Limb (tissue), 2 donors: ENCODE measurements around the gene POGLUT2.

Experiments
- DNase-seq, 2 donors: peaks; one replicate each; pipeline ENCODE4 v3.0.0-alpha.2; 2016; ENCODE audit errors: extremely low spot score in 2 of 2

POGLUT2 gene

DNA sequence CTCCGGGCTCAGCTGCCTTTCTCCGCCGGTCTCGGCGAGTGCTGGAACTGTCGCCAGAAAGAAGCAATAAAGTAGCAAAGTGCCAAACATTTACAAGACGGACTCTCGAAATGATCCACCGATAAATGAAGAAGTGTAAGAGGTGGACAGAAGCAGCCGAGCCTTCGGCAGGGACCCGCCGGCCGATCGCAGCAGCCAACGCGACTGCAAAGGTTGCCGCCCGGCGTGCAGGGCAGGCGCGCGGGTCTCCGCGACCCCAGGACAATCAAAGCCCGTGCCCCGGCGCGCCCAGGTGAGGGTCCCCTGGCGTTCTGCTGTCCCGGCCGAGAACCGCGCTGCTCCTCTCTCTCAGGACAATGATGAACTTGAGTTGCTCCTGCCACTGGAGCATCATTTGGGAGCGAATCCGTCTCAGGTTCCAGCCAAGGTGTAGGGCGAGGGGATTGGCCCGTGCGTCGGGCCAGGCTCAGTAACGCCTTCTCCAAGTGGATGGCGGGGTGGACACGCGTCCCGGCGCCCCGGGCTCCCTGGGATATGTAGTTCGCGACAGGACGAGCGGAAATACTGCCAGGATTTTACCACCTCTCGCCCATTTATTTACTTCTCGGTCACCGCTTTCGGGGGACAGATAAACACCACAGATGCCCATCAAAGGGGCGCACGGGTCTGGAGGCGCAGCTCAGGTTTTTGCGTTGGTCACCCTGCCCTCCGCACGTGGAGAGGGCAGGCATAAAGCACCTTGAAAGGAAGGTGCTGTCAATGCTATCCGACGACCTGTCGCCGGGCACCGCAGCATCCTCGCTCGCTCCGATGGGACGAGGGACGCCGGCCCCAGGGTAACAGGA is at the start of gene POGLUT2, which contains the start of gene BIVM:
POGLUT2 (minus strand) TSS at position 396 of the 845 bp plus-strand sequence; CDS start at position 90, 306 bp downstream.
BIVM (plus strand) TSS at position 539 of the 845 bp plus-strand sequence. CDS start 8,149 bp downstream, outside the sequence.
- peak; percentile 92 to 94 for DNase-seq

DNA sequence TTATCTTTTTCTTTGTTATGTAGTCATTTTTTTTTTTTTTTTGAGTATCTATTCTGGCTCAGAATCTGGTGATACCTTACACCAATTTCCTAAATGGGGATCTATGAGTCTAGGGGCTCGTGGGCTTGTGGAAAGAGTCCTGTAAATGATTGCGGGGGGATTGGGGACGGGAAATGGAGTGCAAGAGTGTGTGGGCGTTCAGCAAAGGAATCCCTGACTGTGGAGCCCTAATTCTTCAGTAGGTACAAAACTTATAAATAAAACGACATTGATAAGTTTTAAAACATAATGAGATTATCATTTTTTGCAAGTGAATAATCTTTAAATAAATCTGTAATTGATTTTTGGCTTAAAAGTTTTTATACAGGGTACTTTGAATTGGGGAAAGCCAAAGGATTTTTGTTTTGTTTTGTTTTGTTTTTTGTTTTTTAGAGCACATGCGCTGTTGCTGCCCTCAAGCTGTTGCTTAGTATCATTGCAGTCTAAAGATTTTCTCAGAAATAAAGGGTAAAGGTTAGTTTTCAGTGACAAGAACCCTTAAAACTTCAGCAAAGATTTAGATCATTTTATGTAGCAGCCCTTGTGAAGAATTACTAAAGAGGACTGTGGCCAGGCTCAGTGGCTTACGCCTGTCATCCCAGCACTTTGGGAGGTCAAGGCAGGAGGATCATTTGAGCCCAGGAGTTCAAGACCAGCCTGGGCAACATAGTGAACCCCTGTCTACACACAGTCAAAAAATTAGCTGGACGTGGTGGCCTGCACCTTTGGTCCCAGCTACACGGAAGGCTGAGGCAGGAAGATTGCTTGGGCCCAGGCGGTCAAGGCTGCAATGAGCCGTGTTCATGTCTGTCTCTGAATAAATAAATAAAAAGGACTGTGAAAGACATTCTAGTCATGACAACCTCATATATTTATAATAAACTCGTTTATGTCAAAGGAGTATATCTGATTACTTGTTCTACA is 48.8 kb upstream of the POGLUT2 start:
- DNase-seq: peak in 1 of 2 donors; percentile 60

DNA sequence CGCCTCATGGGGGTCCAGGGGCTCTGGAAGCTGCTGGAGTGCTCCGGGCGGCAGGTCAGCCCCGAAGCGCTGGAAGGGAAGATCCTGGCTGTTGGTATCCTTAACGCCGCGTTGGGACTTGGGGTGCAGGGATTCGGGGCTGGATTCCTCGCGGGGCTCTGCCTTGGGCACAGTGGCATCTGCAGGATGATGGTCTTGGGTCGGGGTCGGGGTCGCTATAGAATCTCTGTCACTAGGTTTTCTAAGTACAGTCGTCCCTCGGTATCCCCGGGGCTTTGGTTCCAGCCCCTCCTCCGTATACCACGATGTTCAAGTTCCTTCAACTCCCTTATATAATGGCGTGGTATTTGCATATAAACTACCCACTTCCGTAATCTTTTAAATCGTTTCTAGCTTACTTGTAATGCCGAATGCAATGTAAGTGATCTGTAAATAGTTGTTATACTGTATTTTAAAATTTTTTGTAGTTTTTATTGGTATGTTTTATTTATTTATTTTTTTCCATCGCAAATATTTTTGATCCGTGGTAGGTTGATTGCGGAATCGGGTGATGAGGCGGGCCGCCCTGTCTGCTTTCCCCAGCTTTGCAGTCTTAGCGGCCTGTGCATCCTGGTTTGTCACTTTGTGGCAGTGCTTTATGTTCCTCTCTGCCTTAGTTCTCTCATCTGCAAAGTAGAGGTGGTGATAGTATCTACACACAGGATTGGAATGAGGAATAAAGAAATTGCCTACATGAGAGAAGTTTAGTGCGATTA is 47.7 kb upstream of the POGLUT2 start:
- DNase-seq: peak in 1 of 2 donors; percentile 32

DNA sequence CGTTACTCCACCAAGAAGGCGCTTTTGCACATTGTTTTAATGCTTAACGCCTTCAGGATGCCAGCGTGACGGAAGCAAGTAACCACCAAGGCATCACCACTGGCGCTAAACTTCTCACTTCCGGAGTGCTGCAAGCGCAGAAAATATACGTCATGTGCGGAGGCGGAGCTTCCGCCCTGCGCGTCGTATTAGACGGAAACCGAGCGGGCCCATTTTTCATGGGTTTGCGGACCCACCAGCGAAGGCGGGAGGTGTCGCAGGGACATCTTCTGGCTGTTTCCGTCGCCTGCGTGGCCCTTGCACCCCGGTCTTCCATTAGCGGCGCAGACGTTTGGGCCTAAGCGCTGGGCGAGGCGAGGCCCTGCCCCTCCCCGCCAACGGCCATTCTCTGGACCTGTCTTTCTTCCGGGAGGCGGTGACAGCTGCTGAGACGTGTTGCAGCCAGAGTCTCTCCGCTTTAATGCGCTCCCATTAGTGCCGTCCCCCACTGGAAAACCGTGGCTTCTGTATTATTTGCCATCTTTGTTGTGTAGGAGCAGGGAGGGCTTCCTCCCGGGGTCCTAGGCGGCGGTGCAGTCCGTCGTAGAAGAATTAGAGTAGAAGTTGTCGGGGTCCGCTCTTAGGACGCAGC is 47.0 kb upstream of the POGLUT2 start, which contains the start of gene ERCC5:
ERCC5 (plus strand) TSS at position 403 of the 631 bp plus-strand sequence. CDS start 235 bp downstream, outside the sequence.
- DNase-seq: peak; percentile 91 to 96

DNA sequence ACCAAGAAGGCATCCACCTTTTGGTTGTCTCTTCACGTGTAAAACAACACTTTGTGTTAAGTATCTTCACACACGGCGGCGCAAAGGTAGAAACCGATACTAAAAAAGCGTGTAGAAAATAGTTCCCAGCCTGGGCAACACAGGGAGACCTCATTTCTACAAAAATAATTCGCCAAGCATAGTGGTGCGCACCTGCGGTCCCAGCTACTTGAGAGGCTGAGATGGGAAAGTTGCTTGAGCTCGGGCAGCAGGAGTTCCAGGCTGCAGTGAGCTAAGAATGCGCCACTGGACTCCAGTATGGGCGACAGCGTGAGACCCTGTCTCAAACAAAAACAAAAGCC is 46.5 kb upstream of the POGLUT2 start:
- DNase-seq: no peak

DNA sequence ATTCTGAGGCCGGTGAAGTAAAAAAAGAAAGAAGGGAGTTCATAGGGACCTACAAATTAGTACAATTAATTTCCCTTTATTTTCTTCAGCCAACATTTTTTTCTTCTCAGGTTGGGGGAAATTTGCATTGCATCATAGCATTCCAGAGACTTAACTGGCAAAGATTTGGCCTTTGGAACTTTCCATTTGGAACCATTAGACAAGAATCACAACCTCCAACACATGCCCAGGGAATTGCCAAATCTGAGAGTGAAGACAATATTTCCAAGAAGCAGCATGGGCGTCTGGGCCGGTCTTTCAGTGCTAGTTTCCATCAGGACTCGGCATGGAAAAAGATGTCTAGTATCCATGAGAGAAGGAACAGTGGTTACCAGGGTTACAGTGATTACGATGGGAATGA is 40.7 kb upstream of the POGLUT2 start:
- no peak for DNase-seq

DNA sequence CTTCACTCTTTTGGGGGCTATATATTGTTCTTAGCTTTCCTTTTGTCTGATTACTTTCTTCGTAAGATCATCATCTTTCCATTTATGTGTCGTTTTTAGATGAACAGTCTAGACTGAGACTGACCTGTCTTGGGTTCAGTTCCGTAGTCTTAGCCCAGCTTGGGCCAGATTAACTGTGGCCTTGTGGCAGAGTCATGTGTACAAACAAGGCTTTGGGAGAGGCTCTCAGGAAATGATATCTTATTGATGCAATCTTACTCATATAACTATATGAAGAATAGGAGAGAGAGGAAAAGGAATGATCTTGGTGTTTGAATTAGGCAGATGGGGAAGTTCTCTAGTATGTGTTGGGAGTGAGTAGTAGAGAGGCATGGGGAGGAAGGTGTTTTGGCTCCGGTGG is 40.2 kb upstream of the POGLUT2 start:
- DNase-seq: no peak

DNA sequence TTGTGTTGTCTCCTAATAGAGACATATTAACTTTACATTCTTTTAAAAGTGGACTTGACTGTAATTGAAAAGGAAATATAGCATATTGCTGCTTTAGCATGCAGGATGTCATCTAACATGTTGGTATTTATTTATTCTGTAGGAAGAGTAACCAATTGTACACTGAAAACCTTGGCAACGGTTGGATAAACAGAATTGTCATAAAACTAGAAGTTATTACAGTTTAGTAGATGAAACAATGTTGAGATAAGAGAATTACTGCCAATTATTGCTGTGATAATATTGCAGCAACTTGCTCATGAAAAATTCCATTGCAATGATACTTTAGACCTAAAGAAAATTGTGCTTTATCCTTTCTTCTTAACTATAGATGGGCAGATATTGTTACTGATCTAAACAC is 39.5 kb upstream of the POGLUT2 start:
- DNase-seq: no peak

DNA sequence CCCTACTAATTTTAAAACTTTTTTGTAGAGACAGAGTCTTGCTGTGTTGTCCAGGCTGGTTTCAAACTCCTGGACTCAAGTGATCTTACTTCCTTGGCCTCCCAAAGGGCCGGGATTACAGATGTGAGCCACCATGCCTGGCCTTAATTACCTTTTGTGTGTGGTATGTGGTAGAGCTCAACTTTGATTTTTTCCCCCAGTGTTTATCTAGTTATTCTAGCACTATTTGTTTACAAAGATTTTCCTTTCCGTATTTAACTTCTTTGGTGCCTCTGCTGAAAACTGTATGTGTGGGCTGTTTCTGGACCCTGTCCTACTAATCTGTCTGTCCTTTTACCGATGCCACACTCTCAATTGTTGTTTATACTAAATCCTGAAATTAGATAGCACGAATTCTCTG is 37.7 kb upstream of the POGLUT2 start:
- DNase-seq: no peak

DNA sequence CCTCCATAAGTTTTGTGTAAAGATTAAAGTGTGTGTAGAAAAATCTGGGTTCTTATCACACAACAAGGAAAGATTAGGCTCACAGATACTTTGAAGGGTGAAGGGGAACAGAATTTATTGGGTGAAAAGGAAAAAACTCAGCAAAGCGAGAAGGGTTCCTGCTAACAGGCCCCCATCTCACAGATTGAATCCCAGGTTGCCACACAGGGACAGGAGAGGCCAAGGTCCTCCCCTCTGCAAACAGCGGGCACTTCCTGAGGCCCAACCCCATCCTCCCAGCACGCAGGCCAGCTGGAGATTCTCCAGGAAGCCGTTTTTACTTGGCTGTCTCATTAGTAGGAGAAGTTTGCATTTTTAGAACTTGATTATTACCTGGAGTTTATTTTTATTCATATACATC is 31.9 kb upstream of the POGLUT2 start:
- no peak for DNase-seq

DNA sequence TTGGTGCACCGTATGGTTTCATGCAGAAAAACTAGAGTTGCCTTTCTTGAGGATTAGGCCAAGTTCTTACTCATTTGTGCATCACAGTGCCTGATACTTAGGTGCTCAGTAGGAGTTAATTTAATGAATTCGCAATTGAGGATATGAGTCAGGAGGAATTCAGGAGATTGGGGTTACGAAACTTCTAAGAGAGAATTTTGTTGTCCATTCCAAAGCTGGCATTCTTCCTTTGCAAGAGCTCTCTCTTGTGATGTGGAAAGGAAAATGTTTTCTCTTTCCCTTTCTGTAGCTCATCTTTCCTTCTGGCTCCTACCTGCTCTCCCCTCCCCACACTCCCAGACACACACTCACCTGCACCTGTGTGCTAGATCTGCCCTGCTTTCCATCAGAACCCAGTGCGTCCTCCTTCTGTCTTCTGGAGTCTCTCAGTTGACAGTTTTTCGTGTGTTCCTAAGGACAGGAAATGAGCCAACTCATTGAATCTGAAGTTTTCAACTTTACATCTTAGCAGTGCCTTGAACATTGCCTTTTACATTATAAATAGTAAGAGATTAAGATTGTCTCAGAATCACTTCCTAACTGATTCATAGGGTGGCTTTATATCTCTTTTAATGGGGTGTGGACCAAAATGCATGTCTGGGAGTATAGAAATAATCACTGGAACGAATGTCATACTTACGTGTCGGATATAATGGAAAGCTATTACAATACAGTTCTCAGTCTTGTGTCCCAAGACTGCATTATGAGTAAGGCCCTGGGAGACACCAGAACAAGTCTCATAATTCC is 27.3 kb upstream of the POGLUT2 start:
- no peak for DNase-seq

DNA sequence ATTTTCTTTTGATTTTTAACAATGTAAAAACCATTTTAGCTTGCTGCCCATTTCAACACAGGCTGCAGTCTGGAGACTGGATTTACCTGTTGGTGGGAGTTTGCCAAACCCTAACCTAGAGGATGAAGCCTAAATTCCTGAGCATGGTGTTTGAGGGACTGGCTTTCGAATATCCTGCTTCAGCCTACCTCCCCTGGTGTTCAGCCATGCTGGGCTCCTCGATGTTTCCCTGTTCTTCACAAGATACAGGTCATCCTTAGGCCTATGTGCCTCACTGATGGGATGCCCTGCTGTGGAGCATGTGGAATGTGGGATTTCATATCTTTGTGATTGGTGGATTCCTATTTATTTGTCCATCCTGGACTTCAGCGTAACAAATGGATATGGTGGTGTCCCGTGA is 26.6 kb upstream of the POGLUT2 start:
- no peak for DNase-seq

DNA sequence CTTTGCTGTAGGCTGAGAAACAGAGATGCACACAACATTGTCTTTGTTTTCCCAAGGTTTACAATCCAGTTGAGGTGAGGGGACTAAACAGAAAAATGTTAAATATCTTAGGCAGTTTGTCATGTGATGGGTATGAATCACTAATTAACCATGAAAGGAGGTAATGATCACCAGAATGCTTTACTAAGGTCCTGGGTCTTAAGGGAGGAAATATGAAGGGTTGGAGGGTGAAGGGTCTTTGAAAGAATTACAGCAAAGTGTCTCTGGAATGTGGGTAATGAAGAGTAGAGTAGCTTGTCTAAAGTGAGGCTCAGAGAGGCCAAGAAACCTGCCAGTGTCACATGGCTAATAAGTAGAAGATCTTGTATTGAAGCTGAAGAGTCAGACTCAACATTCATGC is 19.1 kb upstream of the POGLUT2 start:
- DNase-seq: no peak

DNA sequence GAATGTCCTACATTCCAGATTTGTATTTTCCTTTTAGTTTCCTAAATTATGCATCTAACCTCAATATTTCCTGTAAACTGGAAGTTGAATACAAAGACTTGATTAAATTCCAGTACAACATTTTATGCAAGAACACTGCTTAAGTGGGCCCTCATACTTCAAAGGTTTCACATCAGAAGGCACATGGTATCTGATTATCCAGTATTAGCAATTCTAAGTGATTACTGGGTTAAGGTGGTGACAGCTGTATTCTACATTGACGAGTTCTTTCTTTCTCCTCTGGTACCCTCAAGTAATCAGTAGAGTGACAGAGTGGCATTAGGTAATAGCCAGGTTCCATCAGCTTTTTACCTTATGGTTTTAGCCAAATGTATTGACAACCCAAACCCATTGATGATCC is 18.5 kb upstream of the POGLUT2 start:
- no peak for DNase-seq

DNA sequence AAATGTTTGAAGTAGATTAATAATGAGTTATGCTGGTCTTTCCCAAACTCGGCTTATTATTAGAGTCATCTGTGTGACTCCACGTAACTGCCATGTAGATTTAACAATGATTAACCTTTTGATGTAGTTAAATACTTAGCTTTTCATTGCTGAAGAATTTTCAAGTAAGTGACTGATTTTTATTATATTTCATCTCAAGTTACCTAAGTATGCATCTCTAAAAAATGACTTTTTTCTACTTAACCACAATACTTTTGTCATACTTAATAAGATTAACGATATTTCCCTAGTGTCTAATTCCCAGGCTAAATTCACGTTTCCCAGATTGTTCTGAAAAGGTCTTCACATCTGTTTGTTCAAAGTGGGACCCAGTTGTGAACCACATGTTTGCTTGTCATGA is 17.9 kb upstream of the POGLUT2 start:
- no peak for DNase-seq

DNA sequence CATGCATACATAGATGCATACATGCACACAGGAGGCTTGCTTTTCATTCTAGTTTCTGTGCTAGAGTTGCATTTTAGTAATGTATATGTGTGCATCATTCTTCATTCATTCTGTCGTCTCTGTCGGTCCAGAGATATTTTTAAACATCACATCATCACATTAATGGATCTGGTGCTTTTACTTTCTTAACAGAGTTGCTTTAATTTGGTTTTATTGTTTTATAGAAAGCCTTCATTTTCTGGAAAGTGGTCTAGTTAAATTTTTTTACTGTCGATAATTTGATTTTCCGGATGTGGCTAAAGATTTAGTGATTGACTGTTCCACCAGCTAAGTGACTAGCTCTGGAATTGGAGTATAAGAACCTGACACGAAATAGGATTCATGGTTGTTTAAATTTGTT is 17.0 kb upstream of the POGLUT2 start:
- no peak for DNase-seq

DNA sequence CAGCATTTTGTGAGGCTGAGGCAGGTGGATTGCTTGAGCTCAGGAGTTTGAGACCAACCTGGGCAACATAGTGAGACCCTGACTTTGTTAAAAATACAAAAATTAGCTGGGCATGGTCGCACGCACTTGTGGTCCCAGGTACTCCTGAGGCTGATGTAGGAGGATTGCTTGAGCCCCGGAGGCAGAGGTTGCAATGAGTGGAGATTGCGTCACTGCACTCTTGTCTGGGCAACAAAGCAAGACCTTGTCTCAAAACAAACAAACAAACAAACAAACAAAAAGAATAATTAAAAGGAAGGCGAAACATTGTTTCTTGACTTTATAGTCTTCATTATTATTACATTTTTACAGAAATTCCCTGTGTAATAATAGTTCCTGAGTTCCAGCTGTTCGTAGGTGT is 16.0 kb upstream of the POGLUT2 start:
- DNase-seq: no peak

DNA sequence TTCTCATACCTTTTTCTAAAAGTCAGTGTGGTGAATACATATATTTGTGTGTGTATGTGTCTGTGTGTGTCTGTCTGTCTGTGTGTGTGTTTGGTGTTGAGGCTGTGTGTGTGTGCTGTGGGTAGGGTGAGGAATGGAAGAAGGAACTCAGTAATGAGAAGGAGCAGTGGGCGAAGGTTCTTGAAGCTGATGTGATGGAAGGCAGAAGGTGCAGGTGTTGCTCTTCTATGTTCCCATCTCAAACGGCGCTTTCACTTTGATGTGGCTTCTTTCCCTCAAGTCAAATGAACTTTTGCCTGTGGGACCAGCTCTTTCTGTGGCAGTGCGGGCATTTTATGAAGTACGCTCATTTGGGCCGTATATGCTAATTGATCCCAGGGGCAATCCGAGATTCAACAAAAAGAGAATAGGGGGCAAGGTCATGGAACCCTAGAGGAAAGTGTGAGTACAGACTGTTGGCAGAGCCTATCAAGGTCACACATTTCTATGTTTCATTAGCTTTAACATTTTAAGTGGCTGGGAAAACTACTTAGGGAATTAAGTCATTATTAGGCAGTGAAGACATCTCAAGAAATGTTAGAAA is 15.3 kb upstream of the POGLUT2 start:
- DNase-seq: no peak

DNA sequence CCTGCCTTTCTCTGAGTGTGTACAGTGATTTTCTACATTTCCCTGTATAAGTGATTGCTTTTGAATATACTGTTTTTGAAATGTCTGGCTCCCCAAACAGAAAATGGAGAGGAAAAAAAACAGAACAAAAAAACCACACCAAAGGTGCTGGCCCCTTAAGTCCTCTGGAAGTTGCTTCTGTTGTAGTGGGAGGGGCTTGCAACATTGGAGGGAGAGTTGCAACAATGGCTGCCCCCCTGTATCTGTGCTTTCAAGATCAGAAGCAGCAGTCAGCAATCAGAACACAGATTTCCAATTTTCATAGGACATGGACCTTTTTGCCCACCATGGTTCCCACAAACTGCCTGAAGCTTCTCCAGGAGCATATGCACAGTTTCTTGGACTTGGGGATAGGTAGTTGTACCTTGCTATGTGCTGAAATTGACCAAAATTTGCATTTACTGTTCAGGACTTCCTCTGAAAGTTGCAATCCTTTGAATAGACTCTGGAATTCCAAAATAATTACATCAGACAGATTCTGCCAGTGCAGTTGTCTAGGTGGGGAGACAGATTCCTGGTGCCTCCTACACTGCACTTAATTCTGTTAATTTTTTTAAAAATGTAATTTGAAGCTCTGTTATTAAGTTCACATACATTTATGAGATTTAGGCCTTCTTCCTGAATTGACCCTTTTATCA is 14.0 kb upstream of the POGLUT2 start:
- no peak for DNase-seq
